ENCODE data around the gene SURF6.

The SURF6 gene

DNA sequence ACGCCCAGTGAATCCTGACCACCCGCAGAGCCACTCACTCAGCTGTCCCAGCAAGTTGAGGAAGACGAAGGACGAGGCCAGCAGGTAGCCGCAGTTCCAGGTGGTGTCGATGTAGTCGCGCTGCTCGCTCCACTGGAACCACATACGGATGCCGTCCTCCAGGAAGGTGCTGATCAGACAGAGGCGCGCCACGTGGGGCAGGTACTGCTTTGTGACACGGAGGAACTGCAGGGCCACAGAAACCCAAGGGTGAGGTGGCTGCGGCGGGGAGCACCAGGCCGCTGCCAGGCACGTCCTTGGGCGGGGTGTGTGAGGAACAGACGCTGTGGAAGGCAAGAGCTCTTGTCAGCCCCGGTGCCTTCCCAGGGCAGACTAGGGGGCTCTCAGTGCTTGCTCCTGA, 31.2 kb upstream of the SURF6 start:
- TF ChIP-seq CTCF (IDR thresholded peaks at IDR 0.05; ENCODE audit: extremely low read depth, missing control alignments) = no peak
- no peak for DNase-seq (ENCODE audit: low spot score)

DNA sequence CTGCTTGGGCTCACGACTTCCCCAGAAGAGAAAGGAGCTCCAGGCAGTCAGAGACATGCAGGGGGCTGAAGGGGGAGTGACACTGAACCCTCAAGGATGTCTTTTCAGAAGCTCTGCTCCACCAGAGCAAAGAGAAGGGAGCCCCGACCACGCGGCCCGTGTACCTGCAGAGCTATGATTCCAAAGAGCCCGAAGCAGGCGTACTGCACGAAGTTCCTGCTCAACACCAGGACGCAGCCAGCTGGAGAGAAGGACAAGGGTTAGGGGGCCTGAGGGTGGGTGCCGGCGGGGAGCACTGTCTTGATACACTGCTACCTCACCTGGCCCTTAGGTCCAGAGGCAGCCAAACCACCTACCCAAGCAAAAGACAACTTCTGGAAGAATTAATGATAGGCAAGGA, 30.4 kb upstream of the SURF6 start:
- no peak for TF ChIP-seq CTCF (IDR thresholded peaks at IDR 0.05; ENCODE audit: extremely low read depth, missing control alignments)
- DNase-seq (ENCODE audit: low spot score) = no peak

GRCh38 chr9:133362359-133363044, 26.5 kb upstream of the SURF6 start:
- DNase-seq (ENCODE audit: low spot score) = no peak
- TF ChIP-seq CTCF (IDR thresholded peaks at IDR 0.05; ENCODE audit: extremely low read depth, missing control alignments) = no peak

GRCh38 chr9:133361507-133362092, 25.6 kb upstream of the SURF6 start:
- no peak for TF ChIP-seq CTCF (IDR thresholded peaks at IDR 0.05; ENCODE audit: extremely low read depth, missing control alignments)
- DNase-seq (ENCODE audit: low spot score) = no peak

DNA sequence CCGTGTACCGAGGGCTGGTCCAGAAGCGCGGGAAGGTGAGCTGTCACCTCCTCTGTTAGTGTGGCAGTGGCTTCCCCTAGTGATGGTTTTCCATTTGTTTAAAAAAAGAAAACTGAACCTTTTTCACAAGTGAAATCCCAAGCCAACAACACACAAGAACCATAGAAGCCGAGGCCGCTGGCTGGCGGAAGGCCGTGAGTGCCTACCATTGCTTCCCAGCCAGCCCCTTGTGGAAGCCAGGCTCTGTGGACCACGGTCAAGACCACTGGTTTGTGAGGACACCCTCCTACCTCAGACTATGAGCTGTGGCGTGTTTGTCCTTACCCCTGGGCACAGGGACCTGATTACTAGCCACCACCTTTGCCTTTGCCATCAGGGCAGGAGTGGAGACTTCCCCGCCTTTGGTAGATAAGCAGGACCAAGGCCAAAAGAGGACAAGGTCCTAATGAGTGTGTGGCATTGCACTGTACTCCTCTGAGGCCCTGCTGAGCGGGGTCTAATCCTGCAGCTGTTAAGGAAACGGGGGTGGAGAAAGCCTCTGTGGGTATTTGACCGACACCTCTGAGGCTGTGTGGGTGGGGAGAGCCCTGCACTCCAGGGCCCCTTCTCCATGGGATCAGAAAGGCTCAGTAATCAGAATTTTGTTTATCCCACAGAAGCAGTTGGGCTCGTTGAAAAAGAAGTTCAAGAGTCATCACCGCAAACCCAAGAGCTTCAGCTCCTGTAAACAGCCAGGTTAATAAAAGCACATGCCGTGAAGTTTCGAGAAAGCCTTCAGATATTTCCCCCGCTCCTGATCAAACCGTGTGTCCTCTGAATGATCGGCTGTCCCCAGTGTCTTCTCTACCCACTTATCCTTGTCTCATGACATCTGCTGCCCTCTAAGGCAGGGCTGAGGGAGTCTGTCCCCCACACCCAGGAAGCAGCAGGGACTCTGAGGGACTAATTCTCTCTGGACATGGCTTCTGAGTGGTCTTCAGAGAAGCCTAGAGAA, 24.7 kb upstream of the SURF6 start:
- no peak for TF ChIP-seq CTCF (IDR thresholded peaks at IDR 0.05; ENCODE audit: extremely low read depth, missing control alignments)
- DNase-seq (ENCODE audit: low spot score) = no peak

DNA sequence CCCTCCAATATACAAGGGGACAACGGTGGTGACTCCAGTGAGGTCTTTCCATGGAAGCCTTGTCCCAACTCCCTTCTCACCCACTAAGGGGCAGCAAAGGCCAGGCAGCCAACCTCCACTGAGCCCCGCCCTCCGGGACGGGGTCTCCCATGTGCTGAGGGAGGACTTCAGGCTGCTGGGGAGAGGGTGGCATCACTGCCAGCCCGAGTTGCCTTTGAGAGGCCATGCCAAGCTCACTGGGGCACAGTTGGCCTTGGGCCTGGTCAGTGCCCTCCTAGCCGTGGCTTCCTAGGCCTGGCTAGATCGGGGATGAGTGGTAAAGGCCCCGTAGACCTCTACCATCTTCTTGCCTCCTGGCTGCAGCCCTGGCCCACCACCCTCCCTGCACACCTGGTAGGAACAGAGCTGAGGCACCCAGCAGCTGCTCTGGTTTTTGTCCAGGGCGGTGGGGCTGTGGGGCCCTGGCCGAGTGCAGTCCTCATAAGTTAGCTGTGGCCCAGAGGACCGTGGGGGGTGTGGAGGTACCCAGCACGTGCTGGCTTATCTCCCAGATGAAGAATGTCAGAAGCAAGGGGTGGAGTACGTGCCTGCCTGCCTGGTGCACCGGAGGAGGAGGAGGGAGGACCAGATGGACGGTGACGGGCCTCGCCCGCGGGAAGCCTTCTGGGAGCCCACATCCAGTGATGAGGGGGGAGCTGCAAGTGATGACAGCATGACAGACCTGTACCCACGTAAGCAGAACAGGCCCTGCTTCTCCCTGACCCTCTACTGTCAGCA, 23.6 kb upstream of the SURF6 start:
- no peak for TF ChIP-seq CTCF (IDR thresholded peaks at IDR 0.05; ENCODE audit: extremely low read depth, missing control alignments)
- DNase-seq (ENCODE audit: low spot score) = no peak
